Left lung (tissue), 14 donors: Measurements from ENCODE around the gene ANKS4B. TPM values are rescaled to one million over a fixed set of nuclear protein-coding genes. Genes with fewer than 3 reads are reported as not detected.

Experiments used
- ATAC-seq: fragments of 200-7000 bp; cut with Tn5 transposase; one replicate; pipeline ENCODE4 v1.9.1; 2020; ENCODE audit warnings: moderate library complexity
- DNase-seq, 4 donors: peaks; one replicate each; pipeline ENCODE4 v3.0.0-alpha.2; 2013 to 2020
- H3K27ac ChIP-seq, 2 donors: fragments of 200-600 bp; sonication (generic) in 1 of 2; one replicate each; pipeline versions ENCODE4 v1.5.0 to v1.8.0; 2020 to 2021
- H3K27me3 ChIP-seq, 2 donors: fragments of 200-600 bp; sonication (generic) in 1 of 2; one replicate each; pipeline versions ENCODE4 v1.5.0 to v1.8.0; 2020 to 2021
- H3K36me3 ChIP-seq, 2 donors: fragments of 200-600 bp; sonication (generic) in 1 of 2; one replicate each; pipeline versions ENCODE4 v1.5.0 to v1.8.0; 2020 to 2021
- H3K4me1 ChIP-seq, 2 donors: fragments of 200-600 bp; one replicate each; pipeline ENCODE4 v1.8.0; 2021
- H3K4me3 ChIP-seq, 2 donors: fragments of 200-600 bp; sonication (generic) in 1 of 2; one replicate each; pipeline versions ENCODE4 v1.5.0 to v1.8.0; 2020 to 2021; ENCODE audit warnings: mild to moderate bottlenecking in 1 of 2
- H3K9me3 ChIP-seq, 2 donors: fragments of 200-600 bp; sonication (generic) in 1 of 2; one replicate each; pipeline versions ENCODE4 v1.5.0 to v1.8.0; 2020 to 2021
- CTCF ChIP-seq, 2 donors: fragments of 200-600 bp; sonication (generic) in 1 of 2; IDR thresholded peaks; one replicate each; pipeline versions ENCODE4 v1.5.0 to v1.8.0; 2021; ENCODE audit warnings: antibody characterized with exemption in 2 of 2
- intact Hi-C, 2 donors: fragments of 100-400 bp; cut with DNase I; formaldehyde crosslinking; loops; one replicate each; pipeline versions ENCODE4 v1.11.2 to v1.14.2; 2022
- long read RNA-seq, 12 donors: library from polyadenylated mRNA in 2 of 12; unstranded in 2 of 12; transcript quantifications; one replicate each; pipeline ENCODE4 v2.0.0 and lab custom pipeline, GENCODE V29; 2019 to 2026
- polyA plus RNA-seq, 6 donors: library from polyadenylated mRNA; unstranded; fragments of 120-200 nt; gene quantifications; one replicate each; pipeline ENCODE4 v1.2.1, GENCODE V29; 2013; ENCODE audit not compliant: insufficient read length in 6 of 6
- total RNA-seq, 2 donors: library from RNA; stranded (reverse); fragmentation: NEBNext Ultra II Directional; extraction: Animal tissue kit (Norgen Biotek cat#: 25700); gene quantifications; one replicate each; pipeline ENCODE4 v1.2.1, GENCODE V29; 2021
- donor health status: DM: no; HTN: yes; CAD: no.
- donor health status: DM: no; HTN: no; CAD: no.

Gene ANKS4B, protein sequence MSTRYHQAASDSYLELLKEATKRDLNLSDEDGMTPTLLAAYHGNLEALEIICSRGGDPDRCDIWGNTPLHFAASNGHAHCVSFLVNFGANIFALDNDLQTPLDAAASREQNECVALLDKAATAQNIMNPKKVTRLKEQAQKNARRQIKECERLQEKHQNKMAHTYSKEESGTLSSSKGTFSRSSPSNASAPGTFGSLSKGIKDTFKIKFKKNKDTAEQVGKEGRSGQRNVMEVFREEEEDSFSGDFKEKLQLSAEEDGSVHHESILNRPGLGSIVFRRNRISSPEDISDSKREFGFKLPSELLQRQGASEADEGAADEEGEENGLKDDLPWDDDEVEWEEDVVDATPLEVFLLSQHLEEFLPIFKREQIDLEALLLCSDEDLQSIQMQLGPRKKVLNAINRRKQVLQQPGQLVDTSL
- total RNA-seq (not detected), polyA plus RNA-seq (under 1 TPM; 0.07 to 0.18 (median 0.10) TPM)
- long read RNA-seq, donor 1 = 0 reads
- long read RNA-seq, donor 2 = 0 reads
- long read RNA-seq, donor 3 = 0 reads
- long read RNA-seq, donor 4 = 0 reads
- long read RNA-seq, donor 5 = 0 reads
- long read RNA-seq, donor 6 = 0 reads
- long read RNA-seq, donor 7 = 0 reads
- long read RNA-seq, donor 8 = 0 reads
- long read RNA-seq, donor 9 = 0 reads
- long read RNA-seq, donor 10 = 0 reads
- long read RNA-seq, donor 11 = 0 reads
- long read RNA-seq, donor 12 = 0 reads

DNA sequence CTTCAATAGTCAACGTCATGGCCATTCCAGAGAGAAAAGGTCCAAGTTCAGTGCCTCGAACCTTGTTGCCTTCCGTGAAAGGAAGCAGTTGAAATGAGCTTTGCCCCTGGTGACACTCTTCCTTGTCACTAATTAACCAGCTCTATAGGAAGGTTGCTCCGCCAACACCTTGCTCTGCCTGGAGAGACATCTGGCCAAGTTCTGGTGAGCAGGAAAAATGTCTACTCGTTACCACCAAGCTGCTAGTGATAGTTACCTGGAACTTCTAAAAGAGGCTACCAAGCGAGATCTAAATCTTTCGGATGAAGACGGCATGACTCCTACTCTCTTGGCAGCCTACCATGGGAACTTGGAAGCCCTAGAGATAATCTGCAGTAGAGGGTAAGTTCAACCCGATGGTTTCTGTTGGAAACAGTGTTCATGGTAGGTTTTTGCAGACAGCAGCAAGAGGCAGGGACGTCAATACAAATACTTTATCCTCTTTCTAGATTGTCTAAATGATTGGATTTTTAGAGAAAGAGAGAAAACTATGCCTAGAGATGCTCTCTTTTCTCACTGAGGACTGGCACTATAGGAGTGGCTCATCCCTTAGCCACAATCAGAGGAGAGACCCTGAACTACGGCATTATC lies at the start of gene ANKS4B:
Gene ANKS4B (plus strand): TSS at position 179 of the 630 bp plus-strand sequence. CDS start 39 bp downstream, at position 218.
- no peaks in the 10 kb centered on the region for H3K9me3 ChIP-seq
- TF ChIP-seq CTCF (IDR thresholded peaks at IDR 0.05) = no peak
- ATAC-seq (no peak), DNase-seq (no peak)
- H3K36me3 ChIP-seq = no peaks in the 10 kb centered on the region
- intact Hi-C loops = no loop called here
- no peaks in the 10 kb centered on the region for H3K27me3 ChIP-seq
- no peak within 1 kb of the TSS for H3K27ac ChIP-seq
- H3K4me1 ChIP-seq = no peaks in the 10 kb centered on the region
- H3K4me3 ChIP-seq = no peak within 1 kb of the TSS

DNA sequence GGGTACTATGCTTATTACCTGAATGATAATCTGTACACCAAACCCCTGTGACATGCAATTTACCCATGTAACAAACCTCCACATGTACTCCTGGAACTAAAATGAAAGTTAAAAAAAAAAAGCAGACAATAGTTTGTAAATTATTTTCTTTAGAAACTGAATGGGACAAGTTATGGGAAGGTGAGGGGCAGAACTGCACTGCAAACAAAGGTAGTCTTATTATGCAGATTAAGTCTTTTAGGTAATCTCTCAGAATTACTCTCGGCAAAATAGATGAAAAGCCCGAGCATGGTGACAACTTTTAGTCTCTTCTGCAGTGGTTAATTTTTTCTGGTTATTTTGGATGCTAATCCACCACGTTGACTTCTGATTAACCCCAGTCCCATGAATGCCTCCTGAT lies 49.5 kb upstream of the ANKS4B start:
- no peak overlapping the region for H3K27ac ChIP-seq
- H3K9me3 ChIP-seq = no peaks in the 10 kb centered on the region
- ATAC-seq (no peak), DNase-seq (no peak)
- H3K27me3 ChIP-seq = no peaks in the 10 kb centered on the region
- H3K36me3 ChIP-seq = peaks cover 0 to 36% of the 10 kb centered on the region in 2 donors
- intact Hi-C loops = loop anchor here in 1 of 2 donors (10.0 kb wide), 1 partner anchor 111 kb away; no protein-coding TSS in a partner anchor
- H3K4me1 ChIP-seq = peaks cover 0 to 5% of the 10 kb centered on the region in 2 donors
- H3K4me3 ChIP-seq = no peak overlapping the region
- no peak for TF ChIP-seq CTCF (IDR thresholded peaks at IDR 0.05)

- intact Hi-C loops = loop anchor here in 1 of 2 donors (10.0 kb wide), 1 partner anchor 110 kb away; no protein-coding TSS in a partner anchor
- ATAC-seq (no peak), DNase-seq (no peak)
- Histone ChIP-seq H3K27ac (no peak overlapping the region), H3K27me3 (no peaks in the 10 kb centered on the region), H3K36me3 (peaks cover 0 to 27% of the 10 kb centered on the region in 2 donors), H3K4me1 (peaks cover 0 to 5% of the 10 kb centered on the region in 2 donors), H3K4me3 (no peak overlapping the region), H3K9me3 (no peaks in the 10 kb centered on the region)
- no peak for TF ChIP-seq CTCF (IDR thresholded peaks at IDR 0.05)
Observed at GRCh38 chr16:21184834-21185233, 48.7 kb upstream of the ANKS4B start.

- no peaks in the 10 kb centered on the region for H3K9me3 ChIP-seq
- no peak for DNase-seq
- intact Hi-C loops = loop anchor here in 1 of 2 donors (10.0 kb wide), 1 partner anchor 109 kb away; no protein-coding TSS in a partner anchor
- TF ChIP-seq CTCF (IDR thresholded peaks at IDR 0.05) = no peak
- peaks cover 0 to 5% of the 10 kb centered on the region in 2 donors for H3K4me1 ChIP-seq
- H3K4me3 ChIP-seq = no peak overlapping the region
- no peaks in the 10 kb centered on the region for H3K27me3 ChIP-seq
- H3K27ac ChIP-seq = no peak overlapping the region
- peaks cover 0 to 18% of the 10 kb centered on the region in 2 donors for H3K36me3 ChIP-seq
- no peak for ATAC-seq
Observed at GRCh38 chr16:21185659-21186325, 47.7 kb upstream of the ANKS4B start.
